GM21423 (cell line): ENCODE measurements around the gene CELF2.
"Not testable (repeated sequence)": the region's sequence is repeated elsewhere in the genome, so short reads cannot be mapped to it uniquely, and the experiment has no call there.

Experiments used
- ATAC-seq: cut with Tn5 transposase; IDR thresholded peaks from one replicate; pipeline ENCODE4 v1.9.1; 2021; ENCODE audit warnings: mild to moderate bottlenecking, moderate library complexity; ENCODE audit not compliant: unreplicated experiment

CELF2 gene

GRCh38 chr10:11336722-11337162 lies 319.1 kb downstream of the CELF2 start:
- no peak for ATAC-seq

- ATAC-seq, result no peak
Observed at GRCh38 chr10:11337516-11337915, 319.8 kb downstream of the CELF2 start.

- ATAC-seq, result no peak
Observed at GRCh38 chr10:11338160-11338844, 320.6 kb downstream of the CELF2 start.

GRCh38 chr10:11339013-11339412 lies 321.3 kb downstream of the CELF2 start:
- ATAC-seq, result no peak

- ATAC-seq, result no peak
Observed at GRCh38 chr10:11339660-11340059, 322.0 kb downstream of the CELF2 start.

- ATAC-seq, result no peak
Observed at GRCh38 chr10:11341283-11341960, 323.8 kb downstream of the CELF2 start.

GRCh38 chr10:11344081-11344480 lies 326.4 kb downstream of the CELF2 start:
- no peak for ATAC-seq

- ATAC-seq, result no peak
Observed at GRCh38 chr10:11344550-11344949, 326.9 kb downstream of the CELF2 start.

GRCh38 chr10:11345224-11346054 lies 327.8 kb downstream of the CELF2 start:
- peak; percentile 62 for ATAC-seq

- ATAC-seq, result not testable (repeated sequence)
Observed at GRCh38 chr10:11347580-11347979, 329.9 kb downstream of the CELF2 start.

GRCh38 chr10:11351801-11352200 lies 334.1 kb downstream of the CELF2 start:
- ATAC-seq, result no peak

GRCh38 chr10:11353006-11353896 lies 335.6 kb downstream of the CELF2 start:
- no peak for ATAC-seq

GRCh38 chr10:11354823-11355222 lies 337.2 kb downstream of the CELF2 start:
- ATAC-seq, result no peak

- ATAC-seq, result no peak
Observed at GRCh38 chr10:11355592-11355991, 337.9 kb downstream of the CELF2 start.

GRCh38 chr10:11357439-11357838 lies 339.8 kb downstream of the CELF2 start:
- ATAC-seq, result no peak

- ATAC-seq, result no peak
Observed at GRCh38 chr10:11358011-11358410, 340.3 kb downstream of the CELF2 start.

- ATAC-seq, result no peak
Observed at GRCh38 chr10:11358923-11359575, 341.4 kb downstream of the CELF2 start.

GRCh38 chr10:11359869-11360268 lies 342.2 kb downstream of the CELF2 start:
- no peak for ATAC-seq

- ATAC-seq, result no peak
Observed at GRCh38 chr10:11363497-11363896, 345.8 kb downstream of the CELF2 start.

GRCh38 chr10:11364241-11364640 lies 346.6 kb downstream of the CELF2 start:
- ATAC-seq, result no peak
